ENCODE results near the gene MARCKSL1.

The MARCKSL1 gene

DNA sequence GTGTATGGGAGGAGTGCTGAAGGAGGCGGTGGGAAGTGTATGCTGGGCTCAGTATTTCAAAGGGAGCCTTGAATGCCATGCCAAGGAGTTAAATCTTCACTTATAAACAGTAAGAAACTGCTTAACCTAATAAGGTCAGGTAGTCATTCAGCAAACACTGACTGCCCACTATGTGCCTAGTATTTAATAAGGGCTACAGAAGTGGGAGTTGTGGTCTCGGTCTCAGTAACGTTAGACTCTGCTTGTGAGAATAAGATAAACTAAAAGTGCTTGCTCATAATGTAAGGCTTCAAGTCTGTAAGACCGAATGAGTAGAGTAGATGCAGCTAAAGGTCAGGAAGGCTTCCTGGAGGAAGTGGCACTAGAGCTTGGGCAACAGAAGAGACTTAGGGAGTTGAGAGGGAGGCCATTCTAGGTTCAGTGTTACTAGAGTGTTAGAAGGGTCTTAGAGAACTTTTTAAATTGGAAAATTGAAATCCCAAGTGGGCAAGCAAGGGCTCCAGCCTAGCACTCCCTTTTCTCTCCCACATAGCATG, 6.0 kb downstream of the MARCKSL1 start:
- Histone ChIP-seq H3K4me3 (ENCODE audit: low read depth in 1 of 2, low read length in 1 of 2) (no peak overlapping the region), H3K27ac (no peak overlapping the region), H3K9me3 (no peaks in the 10 kb centered on the region), H3K36me3 (peaks cover 83% of the 10 kb centered on the region), H3K4me1 (ENCODE audit: control insufficient read depth in 1 of 2, insufficient read depth in 1 of 2, low read depth in 1 of 2, low read length in 1 of 2) (peaks cover 6 to 8% of the 10 kb centered on the region in 2 experiments), H3K27me3 (peaks cover 12% of the 10 kb centered on the region)
- TF ChIP-seq, protein P1, sequence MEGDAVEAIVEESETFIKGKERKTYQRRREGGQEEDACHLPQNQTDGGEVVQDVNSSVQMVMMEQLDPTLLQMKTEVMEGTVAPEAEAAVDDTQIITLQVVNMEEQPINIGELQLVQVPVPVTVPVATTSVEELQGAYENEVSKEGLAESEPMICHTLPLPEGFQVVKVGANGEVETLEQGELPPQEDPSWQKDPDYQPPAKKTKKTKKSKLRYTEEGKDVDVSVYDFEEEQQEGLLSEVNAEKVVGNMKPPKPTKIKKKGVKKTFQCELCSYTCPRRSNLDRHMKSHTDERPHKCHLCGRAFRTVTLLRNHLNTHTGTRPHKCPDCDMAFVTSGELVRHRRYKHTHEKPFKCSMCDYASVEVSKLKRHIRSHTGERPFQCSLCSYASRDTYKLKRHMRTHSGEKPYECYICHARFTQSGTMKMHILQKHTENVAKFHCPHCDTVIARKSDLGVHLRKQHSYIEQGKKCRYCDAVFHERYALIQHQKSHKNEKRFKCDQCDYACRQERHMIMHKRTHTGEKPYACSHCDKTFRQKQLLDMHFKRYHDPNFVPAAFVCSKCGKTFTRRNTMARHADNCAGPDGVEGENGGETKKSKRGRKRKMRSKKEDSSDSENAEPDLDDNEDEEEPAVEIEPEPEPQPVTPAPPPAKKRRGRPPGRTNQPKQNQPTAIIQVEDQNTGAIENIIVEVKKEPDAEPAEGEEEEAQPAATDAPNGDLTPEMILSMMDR (IDR thresholded peaks at IDR 0.05) = no peak

DNA sequence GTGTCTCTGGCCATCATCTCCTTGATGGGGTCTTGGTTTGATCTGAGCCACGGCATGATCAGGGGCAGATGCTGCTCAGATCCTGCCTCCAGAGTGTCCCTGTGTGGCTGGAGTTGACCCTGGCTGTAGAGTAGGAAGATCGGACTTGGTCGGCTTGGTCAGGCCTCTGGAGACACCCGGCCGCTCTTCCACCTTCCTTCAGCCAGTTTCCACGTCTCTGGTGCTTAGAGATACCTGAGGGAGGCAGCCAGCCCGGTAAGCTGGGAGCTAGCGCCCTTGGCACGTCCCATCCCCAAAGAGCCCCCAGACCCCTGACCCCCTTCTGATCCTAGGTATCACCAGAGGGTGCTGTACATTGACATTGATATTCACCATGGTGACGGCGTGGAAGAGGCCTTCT, 8.8 kb downstream of the MARCKSL1 start:
- Histone ChIP-seq H3K4me3 (ENCODE audit: low read depth in 1 of 2, low read length in 1 of 2) (no peak overlapping the region), H3K36me3 (peaks cover 100% of the 10 kb centered on the region), H3K4me1 (ENCODE audit: control insufficient read depth in 1 of 2, insufficient read depth in 1 of 2, low read depth in 1 of 2, low read length in 1 of 2) (no peaks in the 10 kb centered on the region)

DNA sequence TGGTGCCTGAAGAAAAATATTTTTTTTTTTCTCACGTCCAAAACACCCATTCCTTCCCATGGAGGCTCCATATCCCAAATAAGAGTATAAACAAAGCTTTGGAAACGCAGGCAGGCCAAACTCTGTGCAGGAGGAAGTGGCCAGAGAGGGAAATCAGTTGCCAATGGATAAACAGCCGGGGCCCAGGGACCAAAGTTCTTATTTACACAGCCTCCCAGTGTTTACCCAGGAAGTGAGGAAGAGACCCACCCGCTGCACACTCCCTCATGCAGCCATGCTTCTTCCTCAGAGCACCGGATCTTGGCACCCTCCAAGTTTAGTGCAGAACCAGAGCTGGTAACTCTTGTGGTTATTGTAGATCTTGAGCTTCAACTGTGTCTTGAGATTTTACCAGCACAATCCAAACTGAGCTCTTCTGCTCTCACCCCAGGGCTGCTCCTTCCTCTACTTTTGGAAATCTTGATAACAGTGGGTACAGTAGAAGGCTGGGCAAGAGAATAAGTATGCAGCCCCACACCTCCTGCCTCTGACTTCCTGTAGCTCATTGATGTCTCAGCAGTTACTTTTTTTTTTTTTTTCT, 14.2 kb downstream of the MARCKSL1 start:
- Histone ChIP-seq H3K27ac (peak overlapping the region; percentile 23), H3K4me3 (ENCODE audit: low read depth in 1 of 2, low read length in 1 of 2) (no peak overlapping the region), H3K4me1 (ENCODE audit: control insufficient read depth in 1 of 2, insufficient read depth in 1 of 2, low read depth in 1 of 2, low read length in 1 of 2) (no peaks in the 10 kb centered on the region), H3K36me3 (peaks cover 76% of the 10 kb centered on the region), H3K9me3 (no peaks in the 10 kb centered on the region), H3K27me3 (no peaks in the 10 kb centered on the region)
- TF ChIP-seq, protein P1 (IDR thresholded peaks at IDR 0.05) = no peak

More for the DNA sequence above, 8.8 kb downstream of the MARCKSL1 start:
- H3K9me3 ChIP-seq = no peaks in the 10 kb centered on the region
- TF ChIP-seq, protein P1 (IDR thresholded peaks at IDR 0.05) = no peak
- H3K27me3 ChIP-seq = no peaks in the 10 kb centered on the region
- no peak overlapping the region for H3K27ac ChIP-seq

DNA sequence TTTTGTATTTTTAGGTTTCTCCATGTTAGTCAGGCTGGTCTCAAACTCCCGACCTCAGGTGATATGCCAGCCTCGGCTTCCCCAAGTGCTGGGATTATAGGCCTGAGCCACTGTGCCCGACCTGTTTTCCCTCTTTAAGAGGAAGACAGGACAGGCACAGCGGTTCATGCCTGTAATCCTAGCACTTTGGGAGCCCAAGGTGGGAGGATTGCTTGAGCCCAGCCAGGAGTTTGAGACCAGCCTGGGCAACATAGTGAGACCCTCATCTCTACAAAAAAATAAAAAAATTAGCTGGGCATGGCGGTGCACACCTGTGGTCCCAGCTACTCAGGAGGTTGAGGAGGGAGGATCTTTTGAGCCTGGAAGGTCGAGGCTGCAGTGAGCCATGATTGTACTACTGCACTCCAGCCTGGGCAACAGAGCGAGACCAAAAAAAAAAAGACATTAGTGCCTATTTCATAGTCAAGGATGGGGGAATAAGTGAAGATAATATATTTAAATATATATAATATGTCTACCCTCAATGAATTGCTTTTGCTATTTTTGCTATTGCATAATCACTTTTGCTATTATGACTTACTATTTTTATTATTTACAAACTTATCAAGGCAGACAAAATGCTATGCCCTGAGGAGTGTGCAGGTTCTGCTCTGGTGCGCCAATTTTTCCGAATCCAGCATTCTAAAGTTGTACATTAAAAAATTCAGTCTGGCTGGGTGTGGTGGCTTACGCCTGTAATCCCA, 17.7 kb downstream of the MARCKSL1 start:
- Histone ChIP-seq H3K27me3 (no peaks in the 10 kb centered on the region), H3K4me1 (ENCODE audit: control insufficient read depth in 1 of 2, insufficient read depth in 1 of 2, low read depth in 1 of 2, low read length in 1 of 2) (no peaks in the 10 kb centered on the region), H3K27ac (no peak overlapping the region), H3K9me3 (no peaks in the 10 kb centered on the region), H3K36me3 (peaks cover 51% of the 10 kb centered on the region), H3K4me3 (ENCODE audit: low read depth in 1 of 2, low read length in 1 of 2) (no peak overlapping the region)
- TF ChIP-seq, protein P1 (IDR thresholded peaks at IDR 0.05) = no peak

DNA sequence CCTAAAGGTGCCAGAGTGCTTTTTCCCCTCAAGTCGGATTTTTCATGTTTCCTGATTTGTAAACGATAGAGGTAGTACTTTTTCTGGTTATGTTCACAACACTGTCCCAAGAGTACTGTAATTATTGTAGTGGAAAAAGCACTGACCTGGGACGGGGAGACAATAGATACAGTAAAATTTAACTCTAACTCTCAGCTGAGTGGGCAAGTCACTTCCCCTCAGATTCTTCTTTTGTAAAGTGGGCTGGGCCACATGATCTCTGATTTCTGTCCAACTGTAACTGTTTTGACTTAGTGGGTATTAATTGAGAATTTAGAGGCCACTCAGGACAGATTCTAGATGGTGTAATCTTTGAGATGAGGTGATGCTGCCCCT, 19.1 kb downstream of the MARCKSL1 start:
- peaks cover 40% of the 10 kb centered on the region for H3K36me3 ChIP-seq
- no peaks in the 10 kb centered on the region for H3K4me1 ChIP-seq (ENCODE audit: control insufficient read depth in 1 of 2, insufficient read depth in 1 of 2, low read depth in 1 of 2, low read length in 1 of 2)
- no peaks in the 10 kb centered on the region for H3K27me3 ChIP-seq

More for the DNA sequence above, 19.1 kb downstream of the MARCKSL1 start:
- no peak overlapping the region for H3K4me3 ChIP-seq (ENCODE audit: low read depth in 1 of 2, low read length in 1 of 2)
- no peaks in the 10 kb centered on the region for H3K9me3 ChIP-seq
- H3K27ac ChIP-seq = no peak overlapping the region
- TF ChIP-seq, protein P1 (IDR thresholded peaks at IDR 0.05) = no peak
